SHP77 treated with DMSO at 0.1 percent for 48 hours (cell line): ENCODE data around the gene CAMK2D.

Experiments used
- DNase-seq: peaks from one replicate; lab custom pipeline; 2025; lab: John Stamatoyannopoulos, UW

CAMK2D gene

DNA sequence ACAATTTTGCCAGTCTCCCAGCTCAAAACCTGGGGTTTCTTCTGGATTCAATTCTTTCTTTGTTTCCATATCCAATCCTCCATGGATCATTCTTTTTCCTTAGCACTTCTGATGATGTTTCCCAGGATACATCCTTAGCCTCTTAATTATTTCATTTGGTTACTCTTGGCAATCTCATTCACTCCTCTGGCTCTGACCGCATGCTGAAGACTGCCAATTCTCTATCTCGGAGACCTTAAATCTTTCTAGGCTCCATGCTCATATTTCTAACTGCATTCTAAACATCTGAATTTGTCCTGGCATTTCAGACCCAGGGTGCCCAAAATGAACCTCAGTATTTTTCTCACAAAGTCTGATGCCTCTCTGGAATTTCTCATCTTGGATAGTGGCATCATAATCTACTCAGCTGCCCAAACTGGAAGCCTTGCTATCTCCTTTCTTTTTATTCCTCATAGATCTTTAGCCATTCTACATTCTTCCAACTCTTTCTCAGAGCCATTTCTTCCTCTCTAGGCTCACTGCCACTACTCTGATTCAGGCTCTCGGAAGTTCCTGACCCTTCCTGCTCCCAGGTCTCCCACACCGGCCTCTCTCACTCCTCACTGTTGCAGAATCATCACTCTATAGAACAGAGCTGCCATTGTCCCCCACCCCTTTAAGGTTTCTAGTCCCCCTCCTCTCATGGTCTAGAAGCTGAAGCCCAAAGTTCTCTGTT is 290.2 kb downstream of the CAMK2D start:
- no peak for DNase-seq

DNA sequence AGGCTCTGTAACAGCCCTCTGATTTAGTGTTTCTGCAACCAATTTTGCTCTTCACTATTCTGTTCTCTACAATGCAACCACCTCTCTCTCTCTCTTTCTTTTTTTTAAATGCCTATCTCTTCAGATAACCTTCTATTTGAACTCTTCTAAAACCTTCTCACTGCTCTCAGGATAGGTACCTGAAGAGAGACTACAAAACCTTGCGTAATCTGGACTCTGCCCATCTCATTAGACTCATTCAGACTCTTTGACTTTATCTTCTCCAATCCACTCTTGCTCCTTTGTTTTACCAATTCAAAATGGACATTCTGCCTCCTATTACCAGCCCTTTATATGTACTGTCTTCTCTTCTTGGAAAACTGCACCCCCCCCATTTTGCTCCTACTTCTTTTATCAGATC is 291.6 kb downstream of the CAMK2D start:
- no peak for DNase-seq

DNA sequence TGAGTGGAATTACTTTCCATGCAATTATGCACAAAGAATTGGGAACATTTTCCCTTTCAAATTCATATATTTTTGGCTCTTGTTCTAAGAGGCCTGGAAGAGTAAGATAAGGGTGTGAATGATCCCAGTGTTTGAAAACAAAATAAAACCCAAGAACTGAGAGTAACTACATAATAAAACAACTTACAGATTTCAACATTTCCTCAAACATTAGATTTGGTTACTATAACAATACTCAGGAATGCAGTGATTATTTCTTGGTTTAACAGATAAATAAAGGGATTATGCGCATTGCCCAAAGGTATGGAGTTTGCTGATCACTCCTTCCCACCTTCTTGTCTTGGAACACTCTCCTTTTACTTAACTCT is 292.5 kb downstream of the CAMK2D start:
- DNase-seq, result no peak

DNA sequence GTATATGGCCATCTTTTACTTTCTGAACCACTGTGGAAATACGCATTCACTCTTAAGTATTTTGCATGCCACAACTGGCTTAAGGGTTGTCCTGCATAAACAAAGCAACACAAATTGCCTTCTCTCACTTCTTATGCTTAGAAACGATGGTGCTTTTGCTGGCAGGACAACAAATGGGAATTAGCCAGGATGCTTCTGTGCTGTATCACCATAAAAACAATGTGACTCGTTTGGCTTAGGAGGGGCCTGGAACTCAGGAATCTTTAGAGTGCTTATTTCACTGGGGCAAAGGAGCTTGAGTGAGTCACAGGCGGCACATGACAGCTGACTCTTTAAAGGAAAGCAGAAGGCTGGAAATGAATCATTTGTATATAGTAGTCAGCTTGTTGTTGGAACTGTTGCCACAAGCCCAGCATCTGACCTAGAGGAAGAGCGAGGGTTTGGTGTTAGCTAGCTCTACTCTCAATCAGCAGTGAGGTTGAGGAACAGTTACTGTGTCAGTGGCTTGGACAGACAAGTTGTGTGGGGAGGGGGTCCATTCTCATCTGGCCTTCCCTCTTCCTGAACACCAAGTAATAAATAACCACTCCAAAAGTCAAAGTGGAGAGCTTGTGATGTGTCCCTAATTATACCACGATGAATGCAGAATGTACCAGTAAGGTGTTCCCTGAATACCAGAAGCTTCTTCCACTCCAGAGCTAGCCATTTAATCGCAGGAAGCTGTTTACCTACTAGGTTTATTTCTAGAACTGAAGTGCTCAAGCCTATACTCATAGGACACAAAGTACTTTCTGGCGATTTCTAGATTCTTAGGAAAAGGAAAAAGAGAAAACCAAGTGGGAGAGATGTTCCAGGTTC is 293.1 kb downstream of the CAMK2D start:
- DNase-seq, result no peak

DNA sequence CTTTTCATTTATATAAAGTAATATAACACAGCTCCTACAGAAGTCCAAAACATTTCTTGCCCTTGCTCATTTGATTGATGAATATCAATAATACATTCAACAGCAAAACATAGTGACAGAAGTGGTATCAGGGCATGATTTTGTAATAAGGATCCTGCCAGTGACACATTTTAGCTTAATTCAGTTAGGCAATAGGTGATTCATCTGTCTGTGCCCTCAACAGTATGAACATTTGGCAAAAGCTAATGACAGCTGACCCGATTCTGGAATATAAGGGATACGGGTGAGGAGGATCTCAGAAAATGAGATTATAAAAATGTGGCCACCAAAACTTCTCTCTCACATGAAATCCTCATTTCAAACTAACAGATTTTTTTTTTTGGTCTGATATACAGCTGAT is 294.0 kb downstream of the CAMK2D start:
- DNase-seq, result no peak

DNA sequence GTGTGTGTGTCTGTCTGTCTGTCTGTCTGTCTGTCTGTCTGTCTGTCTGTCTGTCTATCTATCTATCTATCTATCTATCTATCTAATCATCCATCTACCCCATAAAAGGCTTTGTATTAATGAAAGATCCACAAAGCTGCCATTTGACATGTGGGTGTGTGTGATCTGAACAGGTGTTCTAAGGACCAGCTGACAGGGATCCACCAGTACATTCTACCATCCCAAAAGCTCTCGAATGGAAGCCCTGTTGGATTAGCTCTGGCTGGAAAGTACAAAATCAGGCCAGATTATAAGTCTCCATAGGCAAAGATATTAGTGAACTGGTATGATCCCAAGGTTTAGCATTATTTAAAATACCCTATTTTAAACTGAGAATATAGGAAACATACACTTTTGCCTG is 299.3 kb downstream of the CAMK2D start:
- no peak for DNase-seq

DNA sequence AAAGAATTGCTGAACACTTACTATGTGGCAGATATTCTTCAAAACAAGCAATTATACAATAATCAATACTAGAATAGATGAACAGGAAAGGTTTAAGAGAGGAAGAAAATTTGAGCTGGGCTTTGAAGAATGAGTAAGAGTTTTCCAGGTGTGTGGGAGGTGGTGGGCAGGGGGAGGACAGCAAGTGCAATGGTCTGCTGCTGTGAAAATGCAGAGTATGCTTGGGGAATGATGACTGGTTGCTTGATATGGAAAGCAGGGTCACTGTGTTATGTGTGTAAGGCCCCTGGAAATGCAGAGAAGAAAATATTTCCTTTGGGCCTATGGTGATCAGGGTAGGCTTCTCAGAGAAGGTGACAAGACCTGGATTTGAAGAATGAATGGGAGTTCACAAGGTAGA is 300.3 kb downstream of the CAMK2D start:
- no peak for DNase-seq

DNA sequence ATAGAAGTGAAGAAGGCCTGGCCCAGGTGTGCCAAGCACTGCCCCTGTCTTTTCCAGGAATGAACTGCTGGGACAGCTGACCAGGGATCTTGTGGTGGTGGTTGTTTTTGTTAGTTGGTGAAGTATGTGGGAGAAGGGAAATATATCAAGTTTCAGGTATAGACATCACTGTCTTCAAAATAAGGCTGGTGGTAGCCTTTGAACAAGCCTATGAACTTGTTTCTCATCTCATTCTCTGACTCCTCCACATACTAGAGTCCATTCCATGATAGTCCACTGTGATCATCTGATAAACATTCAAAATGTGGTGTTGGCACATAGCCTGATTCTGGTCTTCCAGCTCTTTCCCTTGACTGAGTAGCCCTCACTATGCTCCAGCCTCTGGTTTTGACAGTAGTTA is 303.7 kb downstream of the CAMK2D start:
- DNase-seq, result no peak

DNA sequence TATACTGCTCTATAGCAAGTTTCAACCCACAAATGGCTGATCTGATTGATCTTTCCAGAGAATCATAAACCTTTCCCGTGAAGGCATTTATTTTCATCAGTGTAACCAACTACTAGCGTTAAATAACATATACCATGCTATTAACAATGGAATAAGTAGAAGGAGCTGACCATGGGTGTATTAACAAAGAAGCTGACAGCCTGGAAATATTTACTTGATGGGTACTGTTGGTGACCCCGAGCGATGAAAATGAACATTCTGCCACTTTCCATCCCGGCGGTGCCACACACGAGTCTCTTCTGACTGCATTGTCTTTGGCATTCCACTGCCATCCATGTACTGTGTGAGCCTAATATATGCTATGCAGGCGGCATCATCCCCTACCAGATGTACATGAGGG is 304.4 kb downstream of the CAMK2D start:
- no peak for DNase-seq

DNA sequence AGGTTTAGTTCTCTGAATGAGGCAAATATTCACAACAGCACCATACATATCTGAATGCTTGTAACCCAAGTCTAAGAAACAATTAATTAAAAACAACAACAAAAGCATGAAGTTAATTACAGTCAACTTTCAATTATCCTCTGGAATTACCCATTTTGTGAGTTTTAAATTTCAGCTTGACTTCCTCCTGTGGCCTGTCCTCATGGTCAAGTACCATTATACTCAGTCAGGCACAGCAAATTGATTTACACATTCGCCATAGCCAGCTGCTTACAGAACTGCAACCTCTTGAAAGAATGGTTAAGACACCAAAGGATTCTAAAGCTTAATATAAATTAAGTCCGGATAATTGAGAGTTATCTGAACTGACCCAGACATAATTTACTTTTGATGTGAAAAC is 306.5 kb downstream of the CAMK2D start:
- no peak for DNase-seq

DNA sequence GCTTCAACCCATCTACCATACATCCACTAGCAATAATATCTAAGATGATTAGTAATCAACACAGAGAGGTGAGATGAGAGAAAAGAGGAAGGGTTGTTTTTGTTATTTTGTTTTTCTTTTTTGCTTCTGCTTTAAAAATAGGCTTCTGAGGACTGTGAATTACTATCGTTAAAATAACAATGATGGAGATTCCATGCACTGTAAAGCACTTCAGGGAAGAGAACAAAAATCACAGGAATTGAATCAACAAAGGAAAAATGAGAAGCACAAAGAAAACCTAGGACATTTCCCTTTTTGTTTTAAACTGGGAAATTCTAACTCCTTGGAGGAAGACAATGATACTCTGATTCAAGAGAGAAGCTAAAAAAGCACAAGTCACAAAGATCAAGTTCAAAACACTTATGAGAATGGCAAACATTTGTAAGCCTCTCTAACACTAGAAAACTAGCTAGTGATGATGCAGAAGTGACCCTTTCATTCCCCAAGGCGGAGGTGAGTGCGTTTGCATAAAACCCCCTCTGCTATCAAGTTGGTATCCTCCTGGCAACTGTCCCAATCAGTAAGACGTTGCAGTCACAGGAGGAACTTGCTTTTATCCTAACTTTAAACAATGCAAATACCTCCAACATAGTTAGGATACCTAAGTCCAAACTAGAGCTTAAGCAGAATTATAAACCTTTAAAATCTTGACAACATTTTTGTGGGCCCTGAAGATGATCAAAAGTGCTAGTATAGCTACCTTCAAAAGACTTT is 308.5 kb downstream of the CAMK2D start:
- no peak for DNase-seq

DNA sequence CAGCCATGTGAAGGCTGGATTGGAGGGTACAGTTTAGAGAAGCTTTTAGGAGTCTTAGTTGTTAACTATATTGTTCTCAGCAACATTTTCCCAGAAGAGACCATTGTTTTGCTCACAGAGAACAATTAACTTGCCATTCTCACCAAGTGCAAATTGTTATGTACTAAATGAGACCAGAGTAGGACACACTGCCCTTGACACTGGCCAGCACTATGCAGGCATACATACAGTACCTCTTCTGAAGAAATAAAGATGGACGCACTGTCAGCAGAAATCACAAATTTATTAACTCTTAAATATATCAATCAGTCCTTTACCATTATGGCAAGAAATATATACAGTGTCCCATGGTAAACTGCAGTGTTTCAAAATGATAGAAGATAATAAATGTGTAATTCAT is 309.4 kb downstream of the CAMK2D start:
- no peak for DNase-seq

DNA sequence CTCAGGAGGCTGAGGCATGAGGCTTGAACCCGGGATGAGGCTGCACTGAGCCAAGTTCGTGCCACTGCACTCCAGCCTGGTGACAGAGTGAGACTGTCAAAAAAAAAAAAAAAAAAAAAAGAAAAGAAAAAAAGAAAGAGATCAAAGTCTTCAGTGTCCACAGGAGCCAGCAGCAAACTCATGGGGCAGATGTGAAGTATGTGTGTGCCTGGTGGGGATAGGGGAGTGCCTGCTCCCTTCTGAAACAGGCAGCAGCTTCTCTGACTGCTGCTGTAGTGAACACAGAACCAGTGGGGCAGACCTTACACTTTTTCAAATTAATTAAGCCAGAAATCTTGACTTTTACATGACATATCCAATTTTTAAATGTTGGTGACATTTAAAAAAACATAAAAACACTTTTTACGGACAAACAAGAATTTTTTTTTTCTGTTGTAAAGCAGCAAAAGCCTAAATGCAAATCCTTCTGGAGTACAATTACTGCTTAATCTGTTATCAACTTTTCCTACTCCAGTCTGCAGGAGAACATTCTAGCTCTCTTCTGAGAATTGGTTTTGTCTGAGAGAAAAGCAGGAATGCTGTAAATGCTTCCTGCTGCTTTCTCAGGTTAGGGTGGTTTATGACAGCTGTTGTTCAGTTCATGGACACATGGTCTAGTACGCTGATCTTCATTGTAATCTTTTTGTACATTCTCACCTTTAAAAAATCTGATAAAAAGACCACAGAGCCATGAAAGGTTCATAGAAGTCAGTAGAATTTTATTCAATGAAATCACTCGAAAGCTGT is 311.1 kb downstream of the CAMK2D start:
- no peak for DNase-seq

DNA sequence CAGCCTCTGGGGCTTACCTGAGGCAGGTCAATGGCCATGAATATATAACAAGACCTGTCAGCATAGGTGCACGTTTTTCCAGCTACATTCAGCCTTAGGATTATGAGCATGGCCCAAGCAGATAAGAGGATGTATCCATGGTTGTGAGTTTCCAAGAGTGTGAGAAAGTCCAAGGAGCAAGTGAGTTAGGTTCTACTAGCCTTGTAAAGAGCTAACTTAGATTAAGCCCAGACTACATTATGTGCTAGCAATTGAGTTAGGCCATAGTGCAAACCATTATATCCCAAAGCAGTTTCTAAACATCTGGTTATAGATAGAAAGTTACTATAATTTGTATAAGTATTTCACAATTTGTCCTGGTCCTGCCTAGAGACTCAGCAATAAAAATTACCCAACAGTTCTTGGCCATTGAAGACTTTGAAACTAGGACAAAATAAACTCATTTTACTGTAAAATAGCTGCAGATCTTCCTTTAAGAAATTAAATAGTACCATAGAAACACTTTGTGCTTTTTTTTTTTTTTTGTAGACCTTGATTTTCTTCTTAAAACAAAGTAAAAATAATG is 312.0 kb downstream of the CAMK2D start:
- no peak for DNase-seq

DNA sequence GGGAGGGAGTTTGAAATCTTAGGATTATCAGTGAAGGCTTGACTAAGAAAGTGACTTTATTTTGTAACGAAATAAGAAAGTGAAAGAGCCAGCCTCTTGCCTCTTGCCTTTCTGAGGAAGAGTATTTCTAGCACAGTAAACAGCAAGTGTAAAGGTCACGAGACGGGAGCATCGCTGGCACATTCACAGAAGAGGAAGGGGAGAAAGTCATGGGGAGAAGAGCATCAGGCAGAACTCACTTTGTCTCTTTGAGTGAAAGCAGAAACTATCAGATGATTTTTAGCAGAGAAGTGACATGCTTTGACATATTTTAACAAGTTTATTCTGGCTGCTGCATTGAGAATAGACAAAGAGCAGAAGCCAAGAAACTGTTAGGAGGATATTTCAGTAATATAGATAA is 313.8 kb downstream of the CAMK2D start:
- no peak for DNase-seq

DNA sequence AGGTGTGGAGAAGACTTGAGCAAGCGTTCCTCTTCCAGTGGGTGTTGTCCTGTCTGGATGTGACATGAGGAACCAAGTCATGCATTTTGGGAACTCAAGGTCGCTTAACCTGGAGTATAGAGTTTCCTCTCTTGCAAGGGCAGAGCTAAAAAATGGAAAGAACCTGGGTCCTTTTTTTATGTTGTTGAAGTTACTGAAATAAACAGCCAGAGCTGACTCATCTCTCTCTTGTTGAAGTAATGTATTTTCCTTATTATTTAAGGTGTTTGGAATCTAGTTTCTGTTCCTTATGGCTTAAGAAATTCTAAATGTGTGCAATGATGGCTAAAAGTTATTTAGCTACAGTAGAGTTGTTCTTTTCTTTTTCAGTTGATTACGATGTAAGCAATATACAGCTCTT is 314.5 kb downstream of the CAMK2D start:
- no peak for DNase-seq

DNA sequence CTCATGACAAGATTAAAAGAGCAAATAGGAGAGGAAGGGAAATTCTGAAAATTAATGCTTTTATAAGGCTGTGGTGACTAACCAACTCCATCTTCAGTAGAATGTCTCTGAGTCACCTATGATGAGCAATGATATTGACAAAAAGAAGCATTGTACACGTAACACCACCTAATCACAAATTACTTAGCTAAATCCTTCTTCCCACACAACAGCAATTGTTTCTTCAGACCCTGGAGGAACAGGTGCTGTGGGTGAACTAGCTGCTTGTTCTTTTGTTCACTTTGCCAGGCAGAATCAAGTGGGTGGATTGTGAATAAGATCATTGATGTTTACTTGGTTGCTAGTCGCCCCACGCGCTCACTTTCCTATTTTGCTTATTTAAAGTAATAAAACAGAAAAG is 315.5 kb downstream of the CAMK2D start:
- no peak for DNase-seq

DNA sequence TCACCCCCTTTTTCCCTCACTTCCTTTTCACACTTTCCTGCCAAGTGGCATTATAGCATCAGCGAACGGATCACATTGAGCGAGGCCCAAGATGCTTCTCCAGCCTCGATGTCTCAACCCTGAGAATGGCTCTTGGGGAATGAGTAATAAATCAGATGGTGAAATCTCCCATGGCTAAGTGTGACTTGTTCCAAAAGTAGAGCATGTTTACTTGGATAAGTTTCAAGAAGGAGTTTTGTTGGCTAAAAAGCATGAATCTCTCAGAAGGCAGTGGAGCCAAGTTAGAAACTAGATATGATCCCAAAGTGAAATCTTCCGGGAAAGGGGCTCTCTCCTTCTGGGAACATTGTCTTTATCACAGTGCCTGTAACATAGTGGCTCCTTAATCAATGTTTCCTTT is 316.3 kb downstream of the CAMK2D start:
- no peak for DNase-seq

DNA sequence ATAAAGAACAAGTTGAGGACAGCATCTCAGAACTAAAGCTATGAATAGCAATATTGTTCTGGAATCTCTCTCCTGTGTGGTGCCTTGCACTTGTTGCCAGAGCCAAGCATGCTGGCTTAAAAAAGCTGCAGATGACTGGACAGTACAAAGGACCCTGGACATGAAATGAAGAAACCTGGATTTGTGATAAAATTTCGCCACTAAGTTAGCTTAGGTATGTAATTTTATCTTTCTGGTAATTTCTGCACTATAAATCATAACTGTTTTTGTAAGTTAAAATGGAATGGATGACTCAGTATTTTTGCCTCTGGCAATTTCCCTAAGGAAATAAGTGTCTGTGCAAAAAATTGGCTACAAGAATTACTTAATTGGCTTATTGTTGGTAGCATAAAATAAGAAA is 317.2 kb downstream of the CAMK2D start:
- no peak for DNase-seq

DNA sequence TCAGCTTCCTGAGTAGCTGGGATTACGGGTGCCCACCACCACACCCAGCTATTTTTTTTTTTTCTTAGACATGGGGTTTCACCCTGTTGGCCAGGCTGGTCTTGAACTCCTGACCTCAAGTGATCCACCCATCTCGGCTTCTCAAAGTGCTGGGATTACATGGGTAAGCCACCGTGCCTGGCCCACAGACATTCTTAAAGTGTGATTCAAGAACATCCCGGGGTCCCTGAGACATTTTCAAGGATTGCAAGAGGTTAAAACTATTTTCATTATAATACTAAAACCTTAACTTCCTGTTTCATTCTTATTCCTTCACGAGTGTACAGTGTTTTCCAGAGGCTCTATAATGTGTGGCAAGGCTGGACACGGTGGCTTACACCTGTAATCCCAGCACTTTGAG is 318.7 kb downstream of the CAMK2D start:
- DNase-seq, result no peak

DNA sequence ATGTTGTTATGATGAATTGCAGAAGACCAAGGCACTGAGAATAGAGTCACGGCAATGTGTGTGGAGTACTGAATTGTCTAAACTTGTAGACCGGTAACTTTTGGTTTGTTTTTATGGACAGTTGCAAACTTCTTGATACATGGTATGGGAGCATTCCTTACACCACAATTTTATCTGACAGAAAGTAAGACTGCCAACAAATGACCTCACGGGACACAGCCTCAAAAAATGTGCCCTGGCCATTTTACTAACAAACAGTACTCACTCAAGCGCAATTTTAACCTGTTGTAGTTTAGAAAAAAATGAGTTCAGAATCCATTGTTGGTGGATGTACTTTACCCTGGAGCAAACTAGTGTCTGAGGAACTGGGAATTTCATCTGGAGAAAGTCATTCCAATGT is 321.2 kb downstream of the CAMK2D start:
- DNase-seq, result no peak

DNA sequence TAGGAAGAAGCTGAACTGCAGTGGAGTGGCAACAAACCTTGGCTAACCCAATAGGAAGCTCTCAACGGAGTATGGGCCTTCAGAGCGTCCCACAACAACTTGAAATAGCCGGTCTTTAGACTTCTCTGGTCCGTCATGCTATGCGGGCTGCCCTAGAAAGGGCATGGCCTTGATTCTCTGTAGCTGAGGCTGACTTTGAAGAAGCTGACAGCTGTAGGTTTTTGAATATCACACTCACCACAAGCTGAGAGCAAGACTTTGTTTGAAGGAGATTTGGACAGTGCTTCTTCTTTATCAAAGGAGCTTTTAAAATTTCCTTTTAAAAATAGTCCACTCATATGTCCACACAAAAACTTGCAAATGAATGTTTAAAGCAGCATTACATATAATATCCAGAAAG is 322.9 kb downstream of the CAMK2D start:
- DNase-seq, result no peak
